ENCODE data around the gene TRAF7.
"Not testable (repeated sequence)": the region's sequence is repeated elsewhere in the genome, so short reads cannot be mapped to it uniquely, and the experiment has no call there.

TRAF7 gene

GRCh38 chr16:2155091-2155950, at the start of gene TRAF7:
Gene TRAF7, plus strand, starts transcription at chr16:2155782. Its CDS starts 8,139 bp downstream, at chr16:2163921.
- DNase-seq (ENCODE audit: extremely low read depth, insufficient read length): peak; percentile 100
- TF ChIP-seq CTCF (IDR thresholded peaks at IDR 0.05; ENCODE audit: insufficient read depth, low read length, poor library complexity, severe bottlenecking): no peak
- no peaks in the 10 kb centered on the region for H3K27me3 ChIP-seq (replicated peaks; ENCODE audit: control insufficient read depth, insufficient read depth, low read length)
- peaks cover 23% of the 10 kb centered on the region for H3K36me3 ChIP-seq (ENCODE audit: control insufficient read depth, insufficient read depth, low read length)
- H3K4me3 ChIP-seq (replicated peaks; ENCODE audit: low read depth, low read length): peak within 1 kb of the TSS; percentile 93

- not testable (repeated sequence) for H3K27me3 ChIP-seq (replicated peaks; ENCODE audit: control insufficient read depth, insufficient read depth, low read length); H3K36me3 ChIP-seq (ENCODE audit: control insufficient read depth, insufficient read depth, low read length); H3K4me3 ChIP-seq (replicated peaks; ENCODE audit: low read depth, low read length); DNase-seq (ENCODE audit: extremely low read depth, insufficient read length)
Observed at GRCh38 chr16:2106211-2106610, 49.4 kb upstream of the TRAF7 start.

GRCh38 chr16:2107121-2107790, 48.3 kb upstream of the TRAF7 start:
- not testable (repeated sequence) for H3K27me3 ChIP-seq (replicated peaks; ENCODE audit: control insufficient read depth, insufficient read depth, low read length); H3K4me3 ChIP-seq (replicated peaks; ENCODE audit: low read depth, low read length); DNase-seq (ENCODE audit: extremely low read depth, insufficient read length); H3K36me3 ChIP-seq (ENCODE audit: control insufficient read depth, insufficient read depth, low read length)

- H3K27me3 ChIP-seq (replicated peaks; ENCODE audit: control insufficient read depth, insufficient read depth, low read length); H3K36me3 ChIP-seq (ENCODE audit: control insufficient read depth, insufficient read depth, low read length); DNase-seq (ENCODE audit: extremely low read depth, insufficient read length); H3K4me3 ChIP-seq (replicated peaks; ENCODE audit: low read depth, low read length): not testable (repeated sequence)
Observed at GRCh38 chr16:2107791-2108125, 47.8 kb upstream of the TRAF7 start.

GRCh38 chr16:2108446-2109270, 46.9 kb upstream of the TRAF7 start:
- H3K4me3 ChIP-seq (replicated peaks; ENCODE audit: low read depth, low read length); DNase-seq (ENCODE audit: extremely low read depth, insufficient read length); H3K27me3 ChIP-seq (replicated peaks; ENCODE audit: control insufficient read depth, insufficient read depth, low read length); H3K36me3 ChIP-seq (ENCODE audit: control insufficient read depth, insufficient read depth, low read length): not testable (repeated sequence)

GRCh38 chr16:2109271-2109580, 46.4 kb upstream of the TRAF7 start:
- H3K4me3 ChIP-seq (replicated peaks; ENCODE audit: low read depth, low read length); H3K36me3 ChIP-seq (ENCODE audit: control insufficient read depth, insufficient read depth, low read length); H3K27me3 ChIP-seq (replicated peaks; ENCODE audit: control insufficient read depth, insufficient read depth, low read length); DNase-seq (ENCODE audit: extremely low read depth, insufficient read length): not testable (repeated sequence)

GRCh38 chr16:2109872-2110271, 45.7 kb upstream of the TRAF7 start:
- H3K4me3 ChIP-seq (replicated peaks; ENCODE audit: low read depth, low read length); H3K36me3 ChIP-seq (ENCODE audit: control insufficient read depth, insufficient read depth, low read length); DNase-seq (ENCODE audit: extremely low read depth, insufficient read length); H3K27me3 ChIP-seq (replicated peaks; ENCODE audit: control insufficient read depth, insufficient read depth, low read length): not testable (repeated sequence)

- H3K36me3 ChIP-seq (ENCODE audit: control insufficient read depth, insufficient read depth, low read length); H3K4me3 ChIP-seq (replicated peaks; ENCODE audit: low read depth, low read length); DNase-seq (ENCODE audit: extremely low read depth, insufficient read length); H3K27me3 ChIP-seq (replicated peaks; ENCODE audit: control insufficient read depth, insufficient read depth, low read length): not testable (repeated sequence)
Observed at GRCh38 chr16:2110332-2111008, 45.1 kb upstream of the TRAF7 start.

GRCh38 chr16:2111009-2111353, 44.6 kb upstream of the TRAF7 start:
- H3K4me3 ChIP-seq (replicated peaks; ENCODE audit: low read depth, low read length); H3K36me3 ChIP-seq (ENCODE audit: control insufficient read depth, insufficient read depth, low read length); DNase-seq (ENCODE audit: extremely low read depth, insufficient read length); H3K27me3 ChIP-seq (replicated peaks; ENCODE audit: control insufficient read depth, insufficient read depth, low read length): not testable (repeated sequence)

GRCh38 chr16:2111412-2112335, 43.9 kb upstream of the TRAF7 start:
- DNase-seq (ENCODE audit: extremely low read depth, insufficient read length); H3K4me3 ChIP-seq (replicated peaks; ENCODE audit: low read depth, low read length); H3K27me3 ChIP-seq (replicated peaks; ENCODE audit: control insufficient read depth, insufficient read depth, low read length); H3K36me3 ChIP-seq (ENCODE audit: control insufficient read depth, insufficient read depth, low read length): not testable (repeated sequence)

- H3K27me3 ChIP-seq (replicated peaks; ENCODE audit: control insufficient read depth, insufficient read depth, low read length); DNase-seq (ENCODE audit: extremely low read depth, insufficient read length); H3K36me3 ChIP-seq (ENCODE audit: control insufficient read depth, insufficient read depth, low read length); H3K4me3 ChIP-seq (replicated peaks; ENCODE audit: low read depth, low read length): not testable (repeated sequence)
Observed at GRCh38 chr16:2112539-2113106, 43.0 kb upstream of the TRAF7 start.

- not testable (repeated sequence) for DNase-seq (ENCODE audit: extremely low read depth, insufficient read length); H3K36me3 ChIP-seq (ENCODE audit: control insufficient read depth, insufficient read depth, low read length); H3K4me3 ChIP-seq (replicated peaks; ENCODE audit: low read depth, low read length); H3K27me3 ChIP-seq (replicated peaks; ENCODE audit: control insufficient read depth, insufficient read depth, low read length)
Observed at GRCh38 chr16:2114225-2114624, 41.4 kb upstream of the TRAF7 start.
